GM12878 (cell line): ENCODE data around the gene BIRC5. TPM values are rescaled to one million over a fixed set of nuclear protein-coding genes. Genes with fewer than 3 reads are reported as not detected.

ENCODE experiments used
- ATAC-seq: fragments of 200-7000 bp; cut with Tn5 transposase; 3 replicates; pipeline ENCODE4 v1.9.1; 2020; ENCODE audit warnings: mild to moderate bottlenecking, moderate library complexity
- BruUV-seq: library from RNA; stranded (reverse); fragments of 400-500 nt; replicated peaks from 2 replicates; lab custom pipeline; 2021; lab: Mats Ljungman, UMichigan
- CTCF ChIA-PET: fragments of 300-600 bp; sonication (Branson Sonifier 250); formaldehyde crosslinking; extraction: SDS; loops from one replicate; lab custom pipeline; 2021; ENCODE audit warnings: inconsistent platforms; lab: Yijun Ruan, JAX
- POLR2A ChIA-PET: fragments of 350-600 bp; formaldehyde crosslinking; extraction: SDS; loops from one replicate; lab custom pipeline; 2021; ENCODE audit warnings: inconsistent platforms; lab: Charles Lee
- RAD21 ChIA-PET: fragments of 300-600 bp; sonication (Branson Sonifier 250); formaldehyde crosslinking; loops from one replicate; lab custom pipeline; 2023; ENCODE audit warnings: antibody characterized with exemption; ENCODE audit not compliant: unreplicated experiment; lab: Charles Lee
- SMC1A ChIA-PET: fragments of 300-600 bp; sonication (Branson Sonifier 250); formaldehyde crosslinking; loops from one replicate; lab custom pipeline; 2023; ENCODE audit not compliant: unreplicated experiment, uncharacterized antibody; lab: Charles Lee
- DNase-seq: peaks from one replicate; pipeline ENCODE4 v3.0.0-alpha.2; 2011; ENCODE audit warnings: low read depth, low spot score
- FAIRE-seq: peaks from 3 replicates; lab custom pipeline; 2011; peaks lifted over from hg19 to GRCh38; lab: Jason Lieb, UNC
- H2AFZ ChIP-seq: 2 replicates; pipeline ENCODE4 v1.6.0; 2011; ENCODE audit warnings: low read depth, low read length, control low read depth; ENCODE audit not compliant: control insufficient read depth
- H3K27ac ChIP-seq: 2 replicates; pipeline ENCODE4 v1.5.1; 2011; ENCODE audit warnings: control low read depth; ENCODE audit not compliant: control insufficient read depth, insufficient read depth
- H3K27me3 ChIP-seq, 2 experiments: replicated peaks in 1 of 2; 2 replicates each; pipeline versions ENCODE4 v1.6.0 to v1.6.1; 2011; ENCODE audit warnings: low read length in 1 of 2; ENCODE audit not compliant: control insufficient read depth in 2 of 2, insufficient read depth in 2 of 2
- H3K36me3 ChIP-seq, 2 experiments: 2 replicates each; pipeline ENCODE4 v1.5.1; 2011; ENCODE audit warnings: low read length in 1 of 2; ENCODE audit not compliant: control insufficient read depth in 2 of 2, insufficient read depth in 2 of 2
- H3K4me1 ChIP-seq: 2 replicates; pipeline ENCODE4 v1.6.1; 2011; ENCODE audit warnings: mild to moderate bottlenecking, low read length, moderate library complexity, mixed read lengths; ENCODE audit not compliant: control insufficient read depth, insufficient read depth
- H3K4me2 ChIP-seq: 2 replicates; pipeline ENCODE4 v1.6.0; 2011; ENCODE audit warnings: control low read depth; ENCODE audit not compliant: control insufficient read depth, insufficient read depth
- H3K4me3 ChIP-seq: fragments of 200-600 bp; sonication (generic); 2 replicates; pipeline ENCODE4 v1.5.1; 2016
- H3K79me2 ChIP-seq: 2 replicates; pipeline ENCODE4 v1.6.0; 2011; ENCODE audit warnings: low read length; ENCODE audit not compliant: control insufficient read depth, insufficient read depth
- H3K9ac ChIP-seq: 2 replicates; pipeline ENCODE4 v1.8.0; 2011; ENCODE audit warnings: low read length, control low read depth, mixed read lengths; ENCODE audit not compliant: control insufficient read depth, insufficient read depth
- H3K9me3 ChIP-seq: replicated peaks from 3 replicates; pipeline ENCODE4 v1.5.1; 2011; ENCODE audit warnings: mild to moderate bottlenecking, low read length; ENCODE audit not compliant: control insufficient read depth, insufficient read depth
- H4K20me1 ChIP-seq: 2 replicates; pipeline ENCODE4 v1.6.0; 2011; ENCODE audit not compliant: control insufficient read depth, insufficient read depth
- CHD1 ChIP-seq: IDR thresholded peaks from 2 replicates; pipeline ENCODE4 v1.6.1; 2012; ENCODE audit warnings: low read depth, low read length, improper control_type of control experiment
- CHD4 ChIP-seq: fragments of 200-600 bp; sonication (generic); IDR thresholded peaks from 2 replicates; pipeline ENCODE4 v1.6.1; 2016; ENCODE audit warnings: mild to moderate bottlenecking
- GABPA ChIP-seq: IDR thresholded peaks from 2 replicates; pipeline ENCODE4 v1.6.1; 2014; ENCODE audit warnings: antibody characterized with exemption, low read depth, mild to moderate bottlenecking, inconsistent platforms
- IKZF1 ChIP-seq: fragments of 450-650 bp; conservative IDR thresholded peaks from 2 replicates; pipeline ENCODE4 v1.6.1; 2017; ENCODE audit warnings: antibody characterized with exemption, mild to moderate bottlenecking
- MEF2A ChIP-seq: IDR thresholded peaks from 2 replicates; pipeline ENCODE4 v1.6.1; 2011; ENCODE audit warnings: low read depth, mild to moderate bottlenecking, low read length, moderate library complexity; ENCODE audit not compliant: insufficient read depth
- RAD21 ChIP-seq: IDR thresholded peaks from 2 replicates; pipeline ENCODE4 v1.6.1; 2011; ENCODE audit warnings: mild to moderate bottlenecking, low read depth, low read length, moderate library complexity; ENCODE audit not compliant: insufficient read depth
- SPI1 ChIP-seq: IDR thresholded peaks from 2 replicates; pipeline ENCODE4 v1.6.1; 2011; ENCODE audit warnings: low read depth, mild to moderate bottlenecking, low read length, moderate library complexity, borderline replicate concordance; ENCODE audit not compliant: insufficient read depth
- TARDBP ChIP-seq: IDR thresholded peaks from 2 replicates; pipeline ENCODE4 v1.6.1; 2016; ENCODE audit warnings: borderline replicate concordance
- WRNIP1 ChIP-seq: IDR thresholded peaks from 2 replicates; pipeline ENCODE4 v1.6.1; 2011; ENCODE audit warnings: low read depth, low read length, improper control_type of control experiment, borderline replicate concordance
- YBX1 ChIP-seq: fragments of 450-650 bp; IDR thresholded peaks from 2 replicates; pipeline ENCODE4 v1.6.1; 2016; ENCODE audit warnings: antibody characterized with exemption
- WGBS: methylation state at CpG from one replicate; pipeline ENCODE4 v1.1.6; 2016; ENCODE audit warnings: low lambda C conversion rate; ENCODE audit not compliant: insufficient replicate concordance, insufficient coverage; ENCODE audit errors: missing lambda C conversion rate; 5-methylcytosine and 5-hydroxymethylcytosine counted together
- in situ Hi-C: fragments of 300-500 bp; cut with MboI; formaldehyde crosslinking; loops from 9 replicates; pipeline ENCODE4 v1.14.3; 2018; ENCODE audit warnings: mixed read lengths
- intact Hi-C: fragments of 100-400 bp; cut with micrococcal nuclease; formaldehyde crosslinking; loops from one replicate; pipeline ENCODE4 v1.14.2; 2022; ENCODE audit not compliant: unreplicated experiment
- polyA plus RNA-seq, 11 experiments: library from polyadenylated mRNA; depleted of rRNA in 4 of 11; unstranded in 6 of 11; stranded (reverse) in 5 of 11; fragments of >200 nt; fragmentation: Nextera tagmentation in 4 of 11; fragmentation: Illumina TruSeq in 1 of 11; extraction: Ambion mirVana in 4 of 11; extraction: Trizol in 1 of 11; gene quantifications; 1 replicate in 1 of 11; 2 replicates in 10 of 11; pipeline versions ENCODE4 v1.2.1 to v1.2.3, GENCODE V29; 2011 to 2016; ENCODE audit warnings: inconsistent platforms in 2 of 11, missing spikeins in 2 of 11, low read depth in 1 of 11
- total RNA-seq, 4 experiments: library from RNA; depleted of rRNA in 3 of 4; stranded (reverse); fragments of >200 nt in 3 of 4; fragmentation: Illumina TruSeq in 1 of 4; extraction: Trizol in 1 of 4; gene quantifications; 2 replicates each; pipeline versions ENCODE4 v1.2.1 to v1.2.3, GENCODE V29; 2013 to 2021
- TF ChIP-seq, protein P1 (sequence below): fragments of 450-650 bp; IDR thresholded peaks from 2 replicates; pipeline ENCODE4 v1.6.1; 2016; ENCODE audit warnings: mild to moderate bottlenecking, moderate library complexity, borderline replicate concordance
- TF ChIP-seq, protein P2 (sequence below): IDR thresholded peaks from 2 replicates; pipeline ENCODE4 v1.6.1; 2012; ENCODE audit warnings: low read depth, low read length, improper control_type of control experiment
- TF ChIP-seq, protein P3 (sequence below): fragments of 450-650 bp; IDR thresholded peaks from 2 replicates; pipeline ENCODE4 v1.6.1; 2018; ENCODE audit warnings: mild to moderate bottlenecking, low read depth, moderate library complexity; ENCODE audit not compliant: partially characterized antibody

Gene BIRC5
- total and polyA plus RNA-seq, 10 of the 15 experiments (the other 5 are each of a cell fraction or from before 2014, with no cell fraction given), result 41.0 to 175 (median 90.8) TPM

- Histone ChIP-seq H3K4me2 (no peak overlapping the region), H2AFZ (no peak overlapping the region), H3K4me1 (no peaks in the 10 kb centered on the region), H3K79me2 (no peaks in the 10 kb centered on the region), H4K20me1 (no peaks in the 10 kb centered on the region), H3K9me3 (no peaks in the 10 kb centered on the region), H3K27ac (no peak overlapping the region), H3K4me3 (no peak overlapping the region), H3K36me3 (peaks cover 0 to 12% of the 10 kb centered on the region in 2 experiments; a peak in 3 of 4 replicates), H3K9ac (no peak overlapping the region), H3K27me3 (no peaks in the 10 kb centered on the region)
- in situ Hi-C loops, result no loop called here
- WGBS, result 85% methylated on average over 17 of the region's 17 CpGs
- ChIA-PET SMC1A (interaction anchor here (1.6 kb wide), 1 partner anchor 33 kb away, joined by 3 read pairs; no protein-coding TSS in a partner anchor), RAD21 (no interaction called here), CTCF (interaction anchor here (1.2 to 1.6 kb wide), 2 partner anchors 121 to 185 kb away, joined by 3 to 7 read pairs; no protein-coding TSS in a partner anchor), POLR2A (interaction anchor here (1.1 kb wide), 1 partner anchor 84 kb away, joined by 3 read pairs; no protein-coding TSS in a partner anchor)
- no peak for DNase-seq
- BruUV-seq, result no TSS peak
- intact Hi-C loops, result no loop called here
- FAIRE-seq, result no peak
- no peak for ATAC-seq
- no peak for TF ChIP-seq CHD4
- TF ChIP-seq, protein P1, sequence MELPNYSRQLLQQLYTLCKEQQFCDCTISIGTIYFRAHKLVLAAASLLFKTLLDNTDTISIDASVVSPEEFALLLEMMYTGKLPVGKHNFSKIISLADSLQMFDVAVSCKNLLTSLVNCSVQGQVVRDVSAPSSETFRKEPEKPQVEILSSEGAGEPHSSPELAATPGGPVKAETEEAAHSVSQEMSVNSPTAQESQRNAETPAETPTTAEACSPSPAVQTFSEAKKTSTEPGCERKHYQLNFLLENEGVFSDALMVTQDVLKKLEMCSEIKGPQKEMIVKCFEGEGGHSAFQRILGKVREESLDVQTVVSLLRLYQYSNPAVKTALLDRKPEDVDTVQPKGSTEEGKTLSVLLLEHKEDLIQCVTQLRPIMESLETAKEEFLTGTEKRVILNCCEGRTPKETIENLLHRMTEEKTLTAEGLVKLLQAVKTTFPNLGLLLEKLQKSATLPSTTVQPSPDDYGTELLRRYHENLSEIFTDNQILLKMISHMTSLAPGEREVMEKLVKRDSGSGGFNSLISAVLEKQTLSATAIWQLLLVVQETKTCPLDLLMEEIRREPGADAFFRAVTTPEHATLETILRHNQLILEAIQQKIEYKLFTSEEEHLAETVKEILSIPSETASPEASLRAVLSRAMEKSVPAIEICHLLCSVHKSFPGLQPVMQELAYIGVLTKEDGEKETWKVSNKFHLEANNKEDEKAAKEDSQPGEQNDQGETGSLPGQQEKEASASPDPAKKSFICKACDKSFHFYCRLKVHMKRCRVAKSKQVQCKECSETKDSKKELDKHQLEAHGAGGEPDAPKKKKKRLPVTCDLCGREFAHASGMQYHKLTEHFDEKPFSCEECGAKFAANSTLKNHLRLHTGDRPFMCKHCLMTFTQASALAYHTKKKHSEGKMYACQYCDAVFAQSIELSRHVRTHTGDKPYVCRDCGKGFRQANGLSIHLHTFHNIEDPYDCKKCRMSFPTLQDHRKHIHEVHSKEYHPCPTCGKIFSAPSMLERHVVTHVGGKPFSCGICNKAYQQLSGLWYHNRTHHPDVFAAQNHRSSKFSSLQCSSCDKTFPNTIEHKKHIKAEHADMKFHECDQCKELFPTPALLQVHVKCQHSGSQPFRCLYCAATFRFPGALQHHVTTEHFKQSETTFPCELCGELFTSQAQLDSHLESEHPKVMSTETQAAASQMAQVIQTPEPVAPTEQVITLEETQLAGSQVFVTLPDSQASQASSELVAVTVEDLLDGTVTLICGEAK, result no peak
- TF ChIP-seq, protein P2, sequence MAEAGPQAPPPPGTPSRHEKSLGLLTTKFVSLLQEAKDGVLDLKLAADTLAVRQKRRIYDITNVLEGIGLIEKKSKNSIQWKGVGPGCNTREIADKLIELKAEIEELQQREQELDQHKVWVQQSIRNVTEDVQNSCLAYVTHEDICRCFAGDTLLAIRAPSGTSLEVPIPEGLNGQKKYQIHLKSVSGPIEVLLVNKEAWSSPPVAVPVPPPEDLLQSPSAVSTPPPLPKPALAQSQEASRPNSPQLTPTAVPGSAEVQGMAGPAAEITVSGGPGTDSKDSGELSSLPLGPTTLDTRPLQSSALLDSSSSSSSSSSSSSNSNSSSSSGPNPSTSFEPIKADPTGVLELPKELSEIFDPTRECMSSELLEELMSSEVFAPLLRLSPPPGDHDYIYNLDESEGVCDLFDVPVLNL, result no peak
- no peak for TF ChIP-seq GABPA
- no peak for TF ChIP-seq CHD1
- TF ChIP-seq MEF2A, result no peak
- TF ChIP-seq YBX1, result no peak
- no peak for TF ChIP-seq WRNIP1
- TF ChIP-seq SPI1, result no peak
- TF ChIP-seq, protein P3, sequence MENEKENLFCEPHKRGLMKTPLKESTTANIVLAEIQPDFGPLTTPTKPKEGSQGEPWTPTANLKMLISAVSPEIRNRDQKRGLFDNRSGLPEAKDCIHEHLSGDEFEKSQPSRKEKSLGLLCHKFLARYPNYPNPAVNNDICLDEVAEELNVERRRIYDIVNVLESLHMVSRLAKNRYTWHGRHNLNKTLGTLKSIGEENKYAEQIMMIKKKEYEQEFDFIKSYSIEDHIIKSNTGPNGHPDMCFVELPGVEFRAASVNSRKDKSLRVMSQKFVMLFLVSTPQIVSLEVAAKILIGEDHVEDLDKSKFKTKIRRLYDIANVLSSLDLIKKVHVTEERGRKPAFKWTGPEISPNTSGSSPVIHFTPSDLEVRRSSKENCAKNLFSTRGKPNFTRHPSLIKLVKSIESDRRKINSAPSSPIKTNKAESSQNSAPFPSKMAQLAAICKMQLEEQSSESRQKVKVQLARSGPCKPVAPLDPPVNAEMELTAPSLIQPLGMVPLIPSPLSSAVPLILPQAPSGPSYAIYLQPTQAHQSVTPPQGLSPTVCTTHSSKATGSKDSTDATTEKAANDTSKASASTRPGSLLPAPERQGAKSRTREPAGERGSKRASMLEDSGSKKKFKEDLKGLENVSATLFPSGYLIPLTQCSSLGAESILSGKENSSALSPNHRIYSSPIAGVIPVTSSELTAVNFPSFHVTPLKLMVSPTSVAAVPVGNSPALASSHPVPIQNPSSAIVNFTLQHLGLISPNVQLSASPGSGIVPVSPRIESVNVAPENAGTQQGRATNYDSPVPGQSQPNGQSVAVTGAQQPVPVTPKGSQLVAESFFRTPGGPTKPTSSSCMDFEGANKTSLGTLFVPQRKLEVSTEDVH, result no peak
- no peak for TF ChIP-seq TARDBP
- no peak for TF ChIP-seq IKZF1
- no peak for TF ChIP-seq RAD21
Measured at GRCh38 chr17:78205124-78205775, 8.8 kb upstream of the BIRC5 start.
